ENCODE data around the gene AKAP9.

DNA sequence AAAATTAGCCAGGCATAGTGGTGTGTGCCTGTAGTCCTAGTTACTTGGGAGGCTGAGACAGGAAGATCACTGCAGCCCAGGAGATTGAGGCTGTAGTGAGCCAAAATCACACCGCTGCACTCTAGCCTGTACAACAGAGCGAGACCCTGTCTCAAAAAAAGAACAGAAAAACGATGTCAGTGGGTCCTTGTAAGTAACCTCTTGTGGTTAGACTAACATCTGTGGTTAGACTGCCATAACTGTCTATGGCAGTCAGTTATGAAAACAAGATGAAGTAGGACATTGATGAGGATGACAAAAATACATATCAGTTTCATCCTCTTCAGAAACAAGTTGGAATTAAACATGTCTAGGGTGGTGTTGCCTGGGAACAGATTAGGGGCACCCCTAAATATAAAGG is 53.3 kb downstream of the AKAP9 start:
- TF ChIP-seq, protein P1, sequence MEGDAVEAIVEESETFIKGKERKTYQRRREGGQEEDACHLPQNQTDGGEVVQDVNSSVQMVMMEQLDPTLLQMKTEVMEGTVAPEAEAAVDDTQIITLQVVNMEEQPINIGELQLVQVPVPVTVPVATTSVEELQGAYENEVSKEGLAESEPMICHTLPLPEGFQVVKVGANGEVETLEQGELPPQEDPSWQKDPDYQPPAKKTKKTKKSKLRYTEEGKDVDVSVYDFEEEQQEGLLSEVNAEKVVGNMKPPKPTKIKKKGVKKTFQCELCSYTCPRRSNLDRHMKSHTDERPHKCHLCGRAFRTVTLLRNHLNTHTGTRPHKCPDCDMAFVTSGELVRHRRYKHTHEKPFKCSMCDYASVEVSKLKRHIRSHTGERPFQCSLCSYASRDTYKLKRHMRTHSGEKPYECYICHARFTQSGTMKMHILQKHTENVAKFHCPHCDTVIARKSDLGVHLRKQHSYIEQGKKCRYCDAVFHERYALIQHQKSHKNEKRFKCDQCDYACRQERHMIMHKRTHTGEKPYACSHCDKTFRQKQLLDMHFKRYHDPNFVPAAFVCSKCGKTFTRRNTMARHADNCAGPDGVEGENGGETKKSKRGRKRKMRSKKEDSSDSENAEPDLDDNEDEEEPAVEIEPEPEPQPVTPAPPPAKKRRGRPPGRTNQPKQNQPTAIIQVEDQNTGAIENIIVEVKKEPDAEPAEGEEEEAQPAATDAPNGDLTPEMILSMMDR (IDR thresholded peaks at IDR 0.05), result no peak
- TF ChIP-seq POLR2A (IDR thresholded peaks at IDR 0.05), result no peak

Data from suprapubic skin (tissue), 3 donors.